ENCODE results near the gene PPP4R1.
"Not testable (repeated sequence)": the region's sequence is repeated elsewhere in the genome, so short reads cannot be mapped to it uniquely, and the experiment has no call there.

The PPP4R1 gene, protein sequence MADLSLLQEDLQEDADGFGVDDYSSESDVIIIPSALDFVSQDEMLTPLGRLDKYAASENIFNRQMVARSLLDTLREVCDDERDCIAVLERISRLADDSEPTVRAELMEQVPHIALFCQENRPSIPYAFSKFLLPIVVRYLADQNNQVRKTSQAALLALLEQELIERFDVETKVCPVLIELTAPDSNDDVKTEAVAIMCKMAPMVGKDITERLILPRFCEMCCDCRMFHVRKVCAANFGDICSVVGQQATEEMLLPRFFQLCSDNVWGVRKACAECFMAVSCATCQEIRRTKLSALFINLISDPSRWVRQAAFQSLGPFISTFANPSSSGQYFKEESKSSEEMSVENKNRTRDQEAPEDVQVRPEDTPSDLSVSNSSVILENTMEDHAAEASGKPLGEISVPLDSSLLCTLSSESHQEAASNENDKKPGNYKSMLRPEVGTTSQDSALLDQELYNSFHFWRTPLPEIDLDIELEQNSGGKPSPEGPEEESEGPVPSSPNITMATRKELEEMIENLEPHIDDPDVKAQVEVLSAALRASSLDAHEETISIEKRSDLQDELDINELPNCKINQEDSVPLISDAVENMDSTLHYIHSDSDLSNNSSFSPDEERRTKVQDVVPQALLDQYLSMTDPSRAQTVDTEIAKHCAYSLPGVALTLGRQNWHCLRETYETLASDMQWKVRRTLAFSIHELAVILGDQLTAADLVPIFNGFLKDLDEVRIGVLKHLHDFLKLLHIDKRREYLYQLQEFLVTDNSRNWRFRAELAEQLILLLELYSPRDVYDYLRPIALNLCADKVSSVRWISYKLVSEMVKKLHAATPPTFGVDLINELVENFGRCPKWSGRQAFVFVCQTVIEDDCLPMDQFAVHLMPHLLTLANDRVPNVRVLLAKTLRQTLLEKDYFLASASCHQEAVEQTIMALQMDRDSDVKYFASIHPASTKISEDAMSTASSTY

GRCh38 chr18:9614401-9615279 is at the start of gene PPP4R1:
Gene PPP4R1, minus strand, starts transcription at chr18:9614559. Its CDS starts 75 bp downstream, at chr18:9614484.
- DNase-seq, result peak; percentile 24

DNA sequence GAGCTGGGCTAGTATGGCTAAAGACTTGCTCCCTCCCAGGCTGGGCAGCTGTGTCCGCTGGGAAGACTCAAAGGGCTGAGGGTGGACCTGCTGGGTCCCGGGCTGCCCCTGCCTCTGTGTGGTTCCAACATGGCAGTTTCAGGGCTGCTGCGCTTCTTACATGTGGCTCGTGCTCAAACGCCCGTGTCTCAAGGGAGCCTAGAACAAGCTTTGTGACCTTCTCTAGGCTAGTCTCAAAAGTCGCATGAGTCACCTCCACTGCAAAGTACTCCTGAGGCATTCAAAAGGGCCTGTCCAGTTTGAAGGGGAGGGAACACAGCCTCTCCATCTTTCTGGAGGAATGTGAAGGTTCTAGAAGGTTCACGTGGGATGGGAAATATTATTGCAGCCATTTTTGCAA is 49.0 kb upstream of the PPP4R1 start:
- DNase-seq, result no peak

DNA sequence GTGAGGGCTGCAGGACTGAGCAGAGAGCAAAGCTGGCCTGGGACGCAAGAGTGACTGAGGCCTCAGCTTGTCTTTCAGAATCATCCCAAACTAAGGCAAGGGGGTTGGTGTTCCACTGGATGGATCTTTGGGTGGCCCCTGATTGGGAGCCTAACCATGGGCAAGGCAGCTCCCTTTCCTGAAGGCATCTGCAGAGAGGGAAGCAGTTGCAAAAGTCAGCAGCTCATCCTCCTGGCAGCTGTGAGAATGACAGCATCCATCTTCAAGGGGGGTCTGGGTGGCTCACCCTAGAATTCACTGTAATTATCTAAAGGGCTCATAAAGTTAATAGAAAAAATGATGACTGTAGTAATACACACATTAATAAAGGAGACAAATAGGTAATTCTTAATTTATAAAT is 47.2 kb upstream of the PPP4R1 start:
- DNase-seq, result no peak

GRCh38 chr18:9659499-9660375 is 45.4 kb upstream of the PPP4R1 start:
- no peak for DNase-seq

DNA sequence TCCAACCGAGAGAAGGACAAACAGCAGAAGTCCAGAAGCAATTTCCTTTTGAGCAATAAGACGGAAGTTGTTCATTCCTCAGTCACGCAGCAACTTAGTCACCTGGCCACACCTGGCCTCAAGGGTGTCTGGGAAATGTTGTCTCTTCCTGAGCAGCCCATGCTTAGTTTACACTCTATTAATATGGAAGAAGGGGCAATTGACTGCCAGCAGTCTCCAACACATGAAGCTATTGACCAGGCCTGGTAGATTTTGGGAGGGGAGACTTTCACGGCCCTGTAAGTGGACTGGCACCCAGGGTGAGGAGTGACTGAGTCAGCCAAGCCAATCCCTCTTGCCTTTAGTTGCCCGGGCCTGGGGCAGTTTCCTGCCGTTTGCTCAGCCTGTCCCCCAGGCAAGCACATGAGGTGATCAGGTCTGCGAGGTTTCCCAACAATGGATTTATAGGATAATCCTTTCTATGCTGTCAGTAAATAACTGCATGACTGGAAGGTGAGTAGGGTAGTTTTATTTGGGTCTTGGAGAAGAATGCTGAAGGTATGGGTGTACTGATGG is 43.8 kb upstream of the PPP4R1 start:
- no peak for DNase-seq

GRCh38 chr18:9655232-9655767 is 40.9 kb upstream of the PPP4R1 start:
- no peak for DNase-seq

- peak; percentile 16 for DNase-seq
Measured at GRCh38 chr18:9653390-9653789, 39.0 kb upstream of the PPP4R1 start.

GRCh38 chr18:9649164-9649540 is 34.8 kb upstream of the PPP4R1 start:
- DNase-seq, result no peak

DNA sequence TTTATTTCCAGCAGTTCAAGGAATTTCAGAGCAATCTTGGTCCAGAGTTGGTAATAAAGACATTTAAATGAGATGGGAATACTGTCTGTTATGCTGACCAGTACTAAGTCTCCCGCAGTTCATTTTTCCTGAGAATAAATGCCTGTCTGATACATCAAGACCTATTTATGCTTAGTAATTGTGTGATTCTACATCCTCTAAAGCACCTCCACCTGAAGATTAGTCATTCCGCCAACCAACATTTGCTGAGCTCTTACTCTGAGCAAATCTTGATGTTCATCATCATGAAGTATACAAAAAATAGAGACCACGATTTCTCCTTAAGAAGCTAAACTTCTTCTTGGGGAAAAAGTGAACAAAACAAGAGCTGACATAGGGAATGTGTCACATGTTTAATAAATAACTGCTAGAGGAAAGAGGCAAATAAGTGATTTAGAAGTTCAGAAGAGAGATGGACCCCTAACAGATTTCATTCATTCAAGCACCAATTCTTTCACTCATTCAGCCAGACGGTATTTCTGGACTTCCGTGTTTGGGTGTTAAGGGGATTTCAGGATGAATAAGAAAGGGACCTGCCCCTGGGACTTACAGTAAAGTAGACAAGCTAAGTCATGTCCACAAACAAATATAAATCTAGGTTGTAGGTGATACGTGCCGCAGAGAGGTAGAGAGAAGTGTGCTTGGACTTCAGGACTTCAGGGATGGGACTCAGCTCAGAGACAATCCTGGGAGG is 34.2 kb upstream of the PPP4R1 start:
- DNase-seq, result no peak

DNA sequence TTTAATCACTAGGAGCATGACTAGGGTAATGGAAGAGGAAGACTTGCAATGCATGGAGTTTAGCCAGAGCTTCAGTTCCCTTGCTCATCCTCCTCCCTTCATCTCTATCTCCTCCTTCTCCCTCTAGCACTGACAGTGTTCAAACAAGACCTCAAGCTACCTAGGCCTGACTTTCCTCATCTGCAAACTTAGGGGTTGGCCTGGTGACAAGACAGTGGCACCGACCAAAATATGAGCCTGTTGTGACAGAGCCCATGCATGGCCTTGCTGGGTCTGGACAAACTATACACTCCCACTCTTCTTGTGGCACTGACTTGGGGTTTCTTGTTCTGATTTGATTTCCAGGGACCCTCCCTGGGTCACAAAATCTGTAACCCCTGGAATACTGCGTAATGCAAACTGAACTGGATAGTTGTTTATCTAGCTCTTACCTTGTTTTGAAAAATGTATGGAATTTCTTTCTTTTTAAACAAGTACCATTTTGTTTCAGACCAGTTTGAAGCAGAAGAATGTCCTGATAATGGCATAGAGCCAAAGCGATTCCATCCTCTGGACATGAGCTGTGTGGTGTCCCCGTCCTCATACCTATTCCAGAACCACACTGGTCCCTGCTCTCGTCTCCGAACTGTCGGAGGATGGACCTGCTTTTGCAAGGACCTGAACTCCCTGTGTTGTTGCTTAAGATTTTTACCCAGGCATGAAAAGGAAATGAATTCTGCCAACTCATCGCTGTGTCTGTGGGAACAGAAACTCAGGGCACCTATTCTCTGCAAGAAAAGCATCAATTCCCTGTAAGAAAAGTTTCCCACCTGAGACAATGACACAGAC is 33.4 kb upstream of the PPP4R1 start:
- DNase-seq, result no peak

DNA sequence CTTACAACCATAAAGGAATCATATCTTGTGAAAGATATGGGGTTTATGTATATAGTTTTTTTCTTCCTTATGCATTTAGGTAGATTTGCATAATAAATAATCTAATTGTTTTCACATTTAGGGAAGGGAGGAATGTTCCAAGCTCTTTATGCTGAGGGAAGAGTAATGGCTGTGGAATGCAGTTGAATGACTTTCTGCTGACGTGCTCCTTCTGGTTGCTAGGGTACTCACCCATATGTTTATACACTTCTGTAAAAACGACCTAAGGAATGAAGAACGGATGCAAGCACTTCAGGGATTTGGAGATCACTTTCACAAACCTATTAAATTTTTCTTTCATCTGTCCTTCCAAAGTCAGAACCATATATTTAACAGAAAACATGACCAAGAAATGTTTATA is 29.2 kb upstream of the PPP4R1 start:
- no peak for DNase-seq

DNA sequence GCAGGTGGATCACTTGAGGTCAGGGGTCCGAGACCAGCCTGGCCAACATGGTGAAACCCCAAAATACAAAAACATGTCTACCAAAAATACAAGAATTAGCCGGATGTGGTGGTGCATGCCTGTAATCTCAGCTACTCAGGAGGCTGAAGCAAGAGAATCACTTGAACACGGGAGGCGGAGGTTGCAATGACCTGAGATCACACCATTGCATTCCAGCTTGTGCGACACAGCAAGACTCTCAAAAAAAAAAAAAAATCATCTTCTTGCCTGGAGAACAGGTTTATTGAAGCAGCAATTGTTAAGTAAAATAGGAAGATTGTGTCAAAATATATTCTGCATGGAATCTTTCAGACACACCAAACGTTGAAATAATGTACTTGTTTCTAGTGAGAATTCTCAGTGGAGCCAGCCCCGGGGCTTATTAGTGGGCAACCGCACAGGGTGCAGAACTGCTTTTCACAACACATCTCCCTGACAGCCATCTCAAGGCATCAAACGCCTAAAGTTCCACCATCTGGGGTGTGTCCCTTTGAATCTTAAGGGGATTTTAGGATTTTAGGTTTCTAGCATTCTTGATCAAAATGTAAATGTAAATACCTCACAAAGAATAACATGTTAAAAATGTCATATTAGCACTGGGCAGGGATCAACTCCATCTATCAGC is 28.6 kb upstream of the PPP4R1 start:
- DNase-seq, result no peak

GRCh38 chr18:9641081-9641480 is 26.7 kb upstream of the PPP4R1 start:
- DNase-seq, result not testable (repeated sequence)

GRCh38 chr18:9638886-9639285 is 24.5 kb upstream of the PPP4R1 start:
- peak; percentile 75 for DNase-seq

DNA sequence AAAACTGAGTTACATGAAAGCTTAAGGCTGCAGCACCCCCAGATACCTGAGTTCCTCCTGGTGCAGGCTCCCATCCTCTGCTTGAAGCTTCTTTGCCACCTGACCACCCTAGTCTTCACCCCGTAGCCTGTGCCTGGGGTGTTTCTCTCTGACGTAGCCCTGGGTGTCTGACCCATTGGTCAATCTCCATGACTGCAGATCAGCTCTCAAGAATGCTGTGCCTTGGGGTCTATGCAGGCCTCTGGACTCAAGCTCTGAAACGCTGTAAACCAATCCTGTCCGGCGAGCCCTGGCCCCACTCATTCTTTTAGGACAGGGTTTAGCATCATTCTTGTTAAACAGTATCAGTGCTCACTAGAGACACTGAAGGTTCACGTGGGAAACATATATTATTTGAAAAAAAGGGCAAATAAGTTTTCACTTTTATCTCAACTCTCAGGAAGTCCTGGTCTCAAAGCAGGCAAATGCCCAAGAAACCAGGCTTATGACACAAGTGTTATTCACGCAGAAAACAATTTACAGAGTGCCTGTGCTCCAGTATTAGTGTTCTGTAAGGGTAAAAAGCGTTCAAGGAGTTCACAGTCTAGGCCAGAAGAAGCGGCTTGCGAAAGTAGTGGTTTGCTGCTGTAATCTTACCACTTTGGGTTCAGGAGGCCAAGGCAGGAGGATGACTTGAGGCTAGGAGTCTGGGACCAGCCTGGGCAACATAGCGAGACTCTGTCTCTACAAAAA is 22.8 kb upstream of the PPP4R1 start:
- no peak for DNase-seq

GRCh38 chr18:9634856-9635255 is 20.5 kb upstream of the PPP4R1 start:
- no peak for DNase-seq

GRCh38 chr18:9631814-9632496 is 17.6 kb upstream of the PPP4R1 start:
- no peak for DNase-seq

- no peak for DNase-seq
Measured at GRCh38 chr18:9630444-9630843, 16.1 kb upstream of the PPP4R1 start.
